ENCODE results near the gene PARVG. TPM values are rescaled to one million over a fixed set of nuclear protein-coding genes. Genes with fewer than 3 reads are reported as not detected.

Gene PARVG
- total RNA-seq, 1 experiment from 2014 or later, result 1.3 TPM

DNA sequence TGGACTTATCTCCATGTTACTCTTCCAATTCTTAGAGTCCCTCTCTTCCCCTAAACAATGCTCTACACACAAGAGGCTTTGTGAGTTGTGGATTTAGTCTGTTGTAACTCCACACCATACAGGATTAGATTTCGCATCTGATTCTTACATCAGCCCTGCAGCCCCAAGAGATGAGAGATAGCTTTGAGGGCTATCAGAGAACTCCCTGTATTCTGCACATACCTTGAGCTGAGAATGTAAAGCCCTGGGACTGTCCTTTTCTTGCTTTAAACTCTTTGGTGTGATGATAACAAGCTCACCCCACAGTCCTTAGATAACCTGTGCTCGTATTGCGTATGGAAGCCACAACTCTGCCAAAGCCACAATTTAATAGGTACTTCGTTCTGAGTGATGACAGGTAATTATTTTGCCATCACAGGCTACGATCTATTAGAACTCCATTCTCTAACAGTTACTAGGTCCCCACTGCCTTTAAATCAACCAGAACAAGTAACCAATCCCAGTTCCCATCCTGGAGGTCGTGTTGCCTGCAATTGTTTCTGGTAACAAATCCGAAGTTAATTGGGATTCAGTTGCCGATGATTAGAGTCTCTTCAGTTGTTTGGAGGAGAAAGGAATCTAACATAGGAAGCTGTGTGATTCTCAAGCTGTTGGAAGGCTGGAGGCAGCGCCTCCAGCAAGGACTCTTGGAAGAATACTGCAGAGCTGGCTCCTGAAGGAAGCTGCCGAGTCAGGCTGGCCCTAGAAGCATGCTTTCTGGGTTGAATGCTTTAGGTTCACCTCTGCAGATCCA lies 1.3 kb upstream of the PARVG start:
- H2AK5ac ChIP-seq (ENCODE audit: insufficient read length, low read length), result no peak overlapping the region
- H3K56ac ChIP-seq (ENCODE audit: insufficient read length, low read depth, low read length), result no peak overlapping the region
- H3K79me2 ChIP-seq (ENCODE audit: insufficient read depth, low read length), result no peaks in the 10 kb centered on the region
- Mint-ChIP-seq H3K4me3 (no peak overlapping the region), H3K4me1 (peaks cover 14 to 23% of the 10 kb centered on the region in 2 experiments), H3K36me3 (ENCODE audit: insufficient read depth in 1 of 3, low read depth in 3 of 3) (no peaks in the 10 kb centered on the region), H3K27me3 (ENCODE audit: low read depth) (no peaks in the 10 kb centered on the region; the same call in 1 of the 2 replicates), H3K9me3 (no peaks in the 10 kb centered on the region), H3K27ac (0 out of 7 replicates have a peak overlapping the region, but pooled peaks of 2 of the 3 experiments have one; percentile 10 to 11)
- H2AFZ ChIP-seq (ENCODE audit: low read length), result no peak overlapping the region
- no peak overlapping the region for H4K91ac ChIP-seq (ENCODE audit: insufficient read length, low read depth, low read length)
- no CpG with 5 or more reads among the region's 10 CpGs for WGBS (ENCODE audit: extremely low coverage, insufficient read length, low lambda C conversion rate)
- no peak overlapping the region for H3K14ac ChIP-seq (ENCODE audit: insufficient read depth, low read length)
- no peaks in the 10 kb centered on the region for H3K79me1 ChIP-seq (ENCODE audit: insufficient read depth, low read depth, low read length, poor library complexity, severe bottlenecking)
- no peak for DNase-seq
- no peak overlapping the region for H3K23ac ChIP-seq (ENCODE audit: insufficient read length, low read depth, low read length)
- no peaks in the 10 kb centered on the region for H4K20me1 ChIP-seq (ENCODE audit: control insufficient read depth, insufficient read depth, insufficient read length)
- no peaks in the 10 kb centered on the region for H3K9me3 ChIP-seq (ENCODE audit: control insufficient read depth, low read depth, low read length)
- no peak overlapping the region for H2BK15ac ChIP-seq (ENCODE audit: low read depth, low read length)
- no peak overlapping the region for H3K18ac ChIP-seq (ENCODE audit: insufficient read length, low read depth, low read length)
- H3T11ph ChIP-seq (ENCODE audit: low read length), result no peak overlapping the region
- no peak overlapping the region for H2BK5ac ChIP-seq (ENCODE audit: insufficient read length, low read length)
- no peak overlapping the region for H2BK20ac ChIP-seq (ENCODE audit: low read depth, low read length, poor library complexity, severe bottlenecking)
- H3K27me3 ChIP-seq (ENCODE audit: insufficient read depth, low read length), result no peaks in the 10 kb centered on the region
- H3K4ac ChIP-seq (ENCODE audit: low read depth, low read length), result no peak overlapping the region
- TF ChIP-seq, protein P1, sequence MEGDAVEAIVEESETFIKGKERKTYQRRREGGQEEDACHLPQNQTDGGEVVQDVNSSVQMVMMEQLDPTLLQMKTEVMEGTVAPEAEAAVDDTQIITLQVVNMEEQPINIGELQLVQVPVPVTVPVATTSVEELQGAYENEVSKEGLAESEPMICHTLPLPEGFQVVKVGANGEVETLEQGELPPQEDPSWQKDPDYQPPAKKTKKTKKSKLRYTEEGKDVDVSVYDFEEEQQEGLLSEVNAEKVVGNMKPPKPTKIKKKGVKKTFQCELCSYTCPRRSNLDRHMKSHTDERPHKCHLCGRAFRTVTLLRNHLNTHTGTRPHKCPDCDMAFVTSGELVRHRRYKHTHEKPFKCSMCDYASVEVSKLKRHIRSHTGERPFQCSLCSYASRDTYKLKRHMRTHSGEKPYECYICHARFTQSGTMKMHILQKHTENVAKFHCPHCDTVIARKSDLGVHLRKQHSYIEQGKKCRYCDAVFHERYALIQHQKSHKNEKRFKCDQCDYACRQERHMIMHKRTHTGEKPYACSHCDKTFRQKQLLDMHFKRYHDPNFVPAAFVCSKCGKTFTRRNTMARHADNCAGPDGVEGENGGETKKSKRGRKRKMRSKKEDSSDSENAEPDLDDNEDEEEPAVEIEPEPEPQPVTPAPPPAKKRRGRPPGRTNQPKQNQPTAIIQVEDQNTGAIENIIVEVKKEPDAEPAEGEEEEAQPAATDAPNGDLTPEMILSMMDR (conservative IDR thresholded peaks at IDR 0.05), result no peak
- H4K5ac ChIP-seq (ENCODE audit: insufficient read length, low read depth, low read length), result no peak overlapping the region
- no peak overlapping the region for H3K4me2 ChIP-seq (ENCODE audit: insufficient read depth, insufficient read length, low read length)
- no peak overlapping the region for H2BK12ac ChIP-seq (ENCODE audit: insufficient read length, low read depth, low read length)
- H3K27ac ChIP-seq (ENCODE audit: insufficient read length, low read depth, low read length), result no peak overlapping the region
- no peaks in the 10 kb centered on the region for H3K23me2 ChIP-seq (ENCODE audit: insufficient read length, low read depth, low read length, poor library complexity, severe bottlenecking)
- no peaks in the 10 kb centered on the region for H3K4me1 ChIP-seq (ENCODE audit: insufficient read depth, low read length)
- no peak overlapping the region for H2BK120ac ChIP-seq (ENCODE audit: low read depth, low read length, poor library complexity, severe bottlenecking)
- H4K8ac ChIP-seq (replicated peaks; ENCODE audit: insufficient read length, low read depth, low read length), result no peak overlapping the region
- no peak overlapping the region for H3K9ac ChIP-seq (ENCODE audit: extremely low read depth, insufficient read length, low read length)

Data from H9 (cell line).